ENCODE measurements around the gene FXYD3. TPM values are rescaled to one million over a fixed set of nuclear protein-coding genes. Genes with fewer than 3 reads are reported as not detected.

The FXYD3 gene
- total RNA-seq, 1 donor from 2014 or later, result not detected

DNA sequence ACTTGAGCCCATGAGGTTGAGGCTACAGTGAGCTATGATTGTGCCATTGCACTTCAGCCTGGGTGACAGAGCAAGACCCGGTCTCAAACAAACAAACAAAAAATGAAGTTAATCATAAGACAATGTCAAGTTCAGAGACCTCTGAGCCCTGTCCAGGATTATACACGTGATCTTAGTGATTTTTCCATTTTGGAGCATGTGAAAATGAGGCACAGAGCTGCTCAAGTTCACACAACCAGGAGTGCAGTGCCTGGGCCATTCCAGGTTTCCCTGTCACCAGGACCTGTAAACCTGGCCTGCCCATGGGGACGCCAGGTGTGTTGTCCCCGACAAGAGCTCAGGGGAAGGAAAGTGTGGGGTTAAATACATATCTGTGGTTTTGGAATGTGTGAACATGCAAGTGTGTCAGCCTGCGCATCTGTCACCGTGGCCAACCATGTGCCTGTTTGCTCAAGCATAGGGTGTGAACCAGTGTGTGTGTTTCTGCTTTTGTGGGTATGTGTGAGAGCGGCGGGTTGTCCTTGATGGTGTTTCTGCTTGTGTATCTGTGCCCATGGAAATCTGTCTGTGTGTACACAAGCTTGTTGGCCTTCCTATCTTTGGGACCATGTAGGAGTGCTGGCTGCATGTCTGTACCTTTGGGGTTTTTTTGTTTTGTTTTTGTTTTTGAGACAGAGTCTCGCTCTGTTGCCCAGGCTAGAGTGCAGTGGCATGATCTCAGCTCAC is 21.5 kb downstream of the FXYD3 start:
- peaks cover 28% of the 10 kb centered on the region for H3K4me1 Mint-ChIP-seq (ENCODE audit: low read depth, unreplicated experiment)
- H3K4me3 Mint-ChIP-seq (ENCODE audit: unreplicated experiment), result no peak overlapping the region
- H3K27ac Mint-ChIP-seq (ENCODE audit: unreplicated experiment), result no peak overlapping the region
- no peak for TF ChIP-seq CTCF (IDR thresholded peaks at IDR 0.05; ENCODE audit: partially characterized antibody, unreplicated experiment)
- DNase-seq, result no peak
- H3K36me3 Mint-ChIP-seq (ENCODE audit: unreplicated experiment), result peaks cover 9% of the 10 kb centered on the region
- H3K9me3 Mint-ChIP-seq (ENCODE audit: unreplicated experiment), result peaks cover 10% of the 10 kb centered on the region
- H3K27me3 Mint-ChIP-seq (ENCODE audit: unreplicated experiment), result peaks cover 17% of the 10 kb centered on the region

GRCh38 chr19:35138305-35138892 is 22.8 kb downstream of the FXYD3 start, which contains the start of gene FXYD1:
Gene FXYD1, plus strand, starts transcription at chr19:35138824. Its CDS starts 1,256 bp downstream, at chr19:35140080.
- TF ChIP-seq CTCF (IDR thresholded peaks at IDR 0.05; ENCODE audit: partially characterized antibody, unreplicated experiment), result no peak
- Mint-ChIP-seq H3K27ac (ENCODE audit: unreplicated experiment) (peak within 1 kb of the TSS; percentile 62), H3K36me3 (ENCODE audit: unreplicated experiment) (peaks cover 6% of the 10 kb centered on the region), H3K27me3 (ENCODE audit: unreplicated experiment) (peaks cover 14% of the 10 kb centered on the region), H3K4me1 (ENCODE audit: low read depth, unreplicated experiment) (peaks cover 28% of the 10 kb centered on the region), H3K4me3 (ENCODE audit: unreplicated experiment) (peak within 1 kb of the TSS; percentile 57), H3K9me3 (ENCODE audit: unreplicated experiment) (peaks cover 10% of the 10 kb centered on the region)
- no peak for DNase-seq

- Mint-ChIP-seq H3K36me3 (ENCODE audit: unreplicated experiment) (no peaks in the 10 kb centered on the region), H3K27me3 (ENCODE audit: unreplicated experiment) (peaks cover 22% of the 10 kb centered on the region), H3K4me1 (ENCODE audit: low read depth, unreplicated experiment) (peaks cover 33% of the 10 kb centered on the region), H3K9me3 (ENCODE audit: unreplicated experiment) (peaks cover 8% of the 10 kb centered on the region), H3K27ac (ENCODE audit: unreplicated experiment) (peak overlapping the region; percentile 5), H3K4me3 (ENCODE audit: unreplicated experiment) (peak overlapping the region; percentile 50)
- no peak for TF ChIP-seq CTCF (IDR thresholded peaks at IDR 0.05; ENCODE audit: partially characterized antibody, unreplicated experiment)
- no peak for DNase-seq
Observed at GRCh38 chr19:35140207-35140961, 24.8 kb downstream of the FXYD3 start.

GRCh38 chr19:35140962-35141836 is 25.6 kb downstream of the FXYD3 start:
- peak; percentile 97 for DNase-seq
- H3K4me1 Mint-ChIP-seq (ENCODE audit: low read depth, unreplicated experiment), result peaks cover 31% of the 10 kb centered on the region
- peak overlapping the region; percentile 5 for H3K27ac Mint-ChIP-seq (ENCODE audit: unreplicated experiment)
- peak overlapping the region; percentile 75 for H3K4me3 Mint-ChIP-seq (ENCODE audit: unreplicated experiment)
- H3K9me3 Mint-ChIP-seq (ENCODE audit: unreplicated experiment), result peaks cover 6% of the 10 kb centered on the region
- TF ChIP-seq CTCF (IDR thresholded peaks at IDR 0.05; ENCODE audit: partially characterized antibody, unreplicated experiment), result no peak
- H3K27me3 Mint-ChIP-seq (ENCODE audit: unreplicated experiment), result peaks cover 19% of the 10 kb centered on the region
- H3K36me3 Mint-ChIP-seq (ENCODE audit: unreplicated experiment), result no peaks in the 10 kb centered on the region
